GM18505 (cell line): Measurements from ENCODE around the gene TNKS1BP1.

Experiments
- ATAC-seq: cut with Tn5 transposase; IDR thresholded peaks from one replicate; pipeline ENCODE4 v1.9.1; 2021; ENCODE audit not compliant: unreplicated experiment
- POLR2A ChIP-seq: IDR thresholded peaks from 4 replicates; pipeline ENCODE4 v1.6.1; 2011; ENCODE audit warnings: borderline replicate concordance; ENCODE audit not compliant: insufficient read depth, insufficient read length; ENCODE audit errors: extremely low read depth

TNKS1BP1 gene

GRCh38 chr11:57275582-57275981 is 49.2 kb downstream of the TNKS1BP1 start:
- no peak for TF ChIP-seq POLR2A
- no peak for ATAC-seq

DNA sequence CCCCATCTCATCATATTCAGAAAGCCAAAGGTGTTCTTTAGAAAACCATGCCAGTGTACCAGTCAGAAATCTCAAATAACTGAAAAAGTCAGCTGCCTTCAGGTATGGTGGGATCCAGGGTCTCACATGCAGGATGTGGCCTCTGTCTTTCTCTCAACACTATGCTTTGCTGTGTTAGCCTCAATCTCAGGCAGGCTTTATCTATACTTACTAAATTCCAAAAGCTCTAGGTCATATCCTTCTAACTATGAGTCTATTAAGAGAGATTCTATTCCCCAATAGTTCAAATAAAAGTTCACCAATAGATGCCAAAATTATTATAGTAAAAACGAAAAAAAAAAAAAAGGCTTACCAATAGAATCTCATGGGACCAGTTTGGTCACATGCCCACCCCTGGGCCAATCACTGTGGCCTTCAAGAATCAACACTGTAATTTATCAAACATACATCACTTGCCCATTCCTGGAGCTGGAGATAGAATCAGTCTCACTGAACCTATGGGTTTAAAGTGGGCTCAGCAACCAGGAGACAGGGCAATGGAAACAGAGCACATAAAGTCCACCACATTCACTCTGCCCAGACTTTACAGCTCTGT is 49.8 kb downstream of the TNKS1BP1 start:
- ATAC-seq: no peak
- no peak for TF ChIP-seq POLR2A

DNA sequence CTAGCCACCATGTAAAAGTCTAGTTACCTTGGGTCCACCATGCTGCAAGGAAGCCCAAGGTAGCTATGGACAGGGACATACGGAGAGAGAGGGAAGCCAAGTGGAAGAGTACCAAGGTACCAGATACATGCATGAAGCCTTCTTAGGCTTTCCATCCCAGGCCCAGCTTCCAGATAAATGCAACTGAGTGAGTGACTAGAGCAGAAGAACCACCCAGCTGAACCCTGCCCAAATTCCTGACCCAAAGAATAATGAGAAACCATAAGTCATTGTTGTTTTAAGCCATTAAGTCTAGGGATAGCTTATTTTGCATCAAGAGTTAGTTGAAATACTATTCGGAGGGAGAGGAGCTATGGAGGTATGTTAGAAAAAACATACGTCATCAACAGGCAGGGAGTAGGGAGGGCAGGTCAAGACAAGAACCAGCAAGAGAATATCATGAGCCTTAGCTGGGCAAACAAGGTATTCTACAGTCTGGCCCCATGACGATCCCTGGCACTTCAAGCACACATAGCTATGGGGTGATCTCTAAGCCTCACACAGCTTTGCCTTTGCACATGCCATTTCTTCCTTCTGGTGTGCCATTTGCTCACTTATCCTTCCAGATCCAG is 51.2 kb downstream of the TNKS1BP1 start:
- ATAC-seq: no peak
- no peak for TF ChIP-seq POLR2A

DNA sequence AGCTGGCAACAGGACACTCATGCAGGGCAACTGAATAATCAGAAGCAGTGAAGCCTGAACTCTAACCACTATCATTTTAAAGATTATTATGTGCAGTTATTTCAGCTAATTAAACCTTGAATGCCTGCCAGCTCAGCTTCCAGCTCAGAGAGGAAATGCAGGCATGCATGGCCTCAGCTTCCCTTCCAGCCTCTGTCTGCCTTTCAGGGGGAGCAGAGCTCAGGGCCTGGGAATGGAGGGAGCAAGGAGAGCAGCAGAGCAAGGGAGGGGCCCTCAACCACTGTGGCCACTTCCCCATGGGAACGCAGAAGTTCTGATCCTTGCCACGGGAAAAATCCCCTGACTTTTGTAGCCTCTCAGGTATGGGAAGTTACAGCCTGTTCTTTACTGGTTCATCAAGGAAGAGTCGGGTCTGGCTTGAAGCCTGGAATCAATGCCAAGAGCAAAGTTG is 55.2 kb downstream of the TNKS1BP1 start:
- ATAC-seq: no peak
- no peak for TF ChIP-seq POLR2A

GRCh38 chr11:57266157-57266556 is 58.6 kb downstream of the TNKS1BP1 start:
- TF ChIP-seq POLR2A: no peak
- ATAC-seq: no peak

GRCh38 chr11:57263351-57263750 is 61.4 kb downstream of the TNKS1BP1 start:
- no peak for ATAC-seq

GRCh38 chr11:57262157-57262556 is 62.6 kb downstream of the TNKS1BP1 start:
- ATAC-seq: no peak
- no peak for TF ChIP-seq POLR2A

More at GRCh38 chr11:57263351-57263750, 61.4 kb downstream of the TNKS1BP1 start:
- no peak for TF ChIP-seq POLR2A

DNA sequence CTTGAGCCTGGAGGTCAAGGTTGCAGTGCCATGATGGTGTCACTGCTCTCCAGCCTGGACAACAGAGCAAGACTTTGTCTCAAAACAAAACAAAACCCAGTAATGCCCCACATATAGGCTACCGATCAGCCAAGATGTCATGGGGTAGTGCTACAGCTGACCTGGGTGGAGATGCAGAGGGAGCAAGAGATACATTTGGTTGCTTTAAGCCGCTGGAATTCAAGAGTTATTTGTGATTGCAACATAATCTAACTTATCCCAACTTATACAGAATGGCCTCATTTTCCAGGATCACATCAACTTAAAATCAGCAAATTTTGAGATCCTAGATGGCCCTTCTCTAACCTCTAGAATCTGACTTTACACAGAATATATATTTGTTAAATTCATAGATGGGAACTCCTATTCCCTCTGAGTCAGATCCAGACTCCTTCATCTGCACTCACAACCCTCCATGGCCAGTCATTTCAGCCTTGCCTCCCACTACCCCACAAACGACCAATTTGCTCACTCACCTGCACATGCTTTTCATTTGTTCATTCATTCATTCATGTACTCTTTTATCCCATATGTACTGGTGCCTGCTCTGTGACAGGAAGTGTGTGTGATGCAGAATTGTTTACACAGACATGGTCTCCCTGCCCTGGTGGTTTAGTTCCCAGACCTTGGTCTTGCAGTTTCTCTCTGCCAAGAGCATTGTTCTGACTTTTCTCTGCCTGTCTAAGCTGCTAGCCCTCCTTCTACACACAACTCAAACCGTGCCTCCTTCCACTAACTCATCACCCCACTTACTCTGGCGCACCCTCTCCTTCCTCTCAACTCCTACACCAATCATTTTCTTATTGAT is 63.6 kb downstream of the TNKS1BP1 start:
- no peak for ATAC-seq
- no peak for TF ChIP-seq POLR2A

- no peak for TF ChIP-seq POLR2A
- ATAC-seq: no peak
Measured at GRCh38 chr11:57256119-57256518, 68.6 kb downstream of the TNKS1BP1 start.

- no peak for ATAC-seq
- no peak for TF ChIP-seq POLR2A
Measured at GRCh38 chr11:57255618-57256017, 69.1 kb downstream of the TNKS1BP1 start.

GRCh38 chr11:57254631-57255030 is 70.1 kb downstream of the TNKS1BP1 start:
- ATAC-seq: no peak
- no peak for TF ChIP-seq POLR2A

DNA sequence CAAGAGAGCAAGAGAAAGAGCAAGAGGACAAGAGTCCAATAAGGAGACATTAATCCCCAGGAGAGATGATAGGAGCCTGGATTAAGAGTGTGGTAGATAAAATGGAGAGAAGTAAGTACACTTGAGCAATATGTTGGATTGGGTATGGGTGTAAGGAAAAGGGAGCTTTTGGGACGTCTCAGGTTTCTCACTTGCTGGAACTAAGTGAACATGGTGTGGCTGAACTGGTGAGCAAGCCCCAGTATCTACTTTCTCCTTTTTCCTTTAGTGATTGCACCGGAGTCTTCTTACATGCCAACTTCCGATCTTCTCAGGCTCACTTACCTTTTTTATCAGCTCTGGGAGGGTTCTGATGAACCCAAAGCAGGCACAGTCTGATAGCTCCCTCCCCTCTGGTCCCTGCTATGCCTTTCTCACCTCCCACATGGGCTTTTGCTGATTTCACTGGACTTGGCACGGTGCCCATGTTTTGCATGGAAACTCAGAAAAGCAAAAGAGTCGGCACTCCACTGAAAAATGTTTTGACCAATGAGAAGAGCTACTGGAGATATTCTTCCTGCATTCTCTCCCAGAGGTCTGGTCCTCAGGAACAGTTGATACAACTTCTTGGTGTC is 73.2 kb downstream of the TNKS1BP1 start:
- no peak for TF ChIP-seq POLR2A

GRCh38 chr11:57251037-57251436 is 73.7 kb downstream of the TNKS1BP1 start:
- TF ChIP-seq POLR2A: no peak

More for the DNA sequence above, 73.2 kb downstream of the TNKS1BP1 start:
- no peak for ATAC-seq

More at GRCh38 chr11:57251037-57251436, 73.7 kb downstream of the TNKS1BP1 start:
- no peak for ATAC-seq
